ENCODE measurements around the gene FMN2. TPM values are rescaled to one million over a fixed set of nuclear protein-coding genes. Genes with fewer than 3 reads are reported as not detected.

The FMN2 gene
- total RNA-seq, 2 experiments from 2014 or later: not detected

- H3K4me1 ChIP-seq (ENCODE audit: insufficient read depth, low read length): no peaks in the 10 kb centered on the region
- H3K36me3 ChIP-seq (ENCODE audit: insufficient read depth, low read length): no peaks in the 10 kb centered on the region
- peaks cover 0 to 15% of the 10 kb centered on the region in 2 experiments for H3K9me3 ChIP-seq (ENCODE audit: control insufficient read depth in 1 of 2, insufficient read depth in 1 of 2, low read length in 2 of 2)
- DNase-seq (no peak), ATAC-seq (ENCODE audit: poor library complexity) (no peak)
- H3K27me3 ChIP-seq (ENCODE audit: control insufficient read depth in 1 of 2, insufficient read depth in 2 of 2, low read length in 2 of 2): no peaks in the 10 kb centered on the region
- Mint-ChIP-seq H3K4me1 (ENCODE audit: low read depth) (no peaks in the 10 kb centered on the region), H3K9me3 (no peaks in the 10 kb centered on the region), H3K27me3 (no peaks in the 10 kb centered on the region), H3K27ac (no peak overlapping the region), H3K4me3 (no peak overlapping the region), H3K36me3 (ENCODE audit: low read depth) (no peaks in the 10 kb centered on the region)
- ChIA-PET POLR2A (no interaction called here), CTCF (no interaction called here)
- H3K4me3 ChIP-seq (ENCODE audit: low read length): no peak overlapping the region
- H3K27ac ChIP-seq (ENCODE audit: low read depth in 1 of 2, low read length in 2 of 2): no peak overlapping the region
- no peak for TF ChIP-seq CTCF (IDR thresholded peaks at IDR 0.05)
- intact Hi-C loops (cut with DNase I, micrococcal nuclease): no loop called here
These were observed 312.6 kb downstream of the FMN2 start for GRCh38 chr1:240404286-240404685.

- ChIA-PET CTCF (no interaction called here), POLR2A (no interaction called here)
- ATAC-seq (ENCODE audit: poor library complexity) (no peak), DNase-seq (no peak)
- no peaks in the 10 kb centered on the region for H3K27me3 Mint-ChIP-seq
- Histone ChIP-seq H3K27me3 (ENCODE audit: control insufficient read depth in 1 of 2, insufficient read depth in 2 of 2, low read length in 2 of 2) (no peaks in the 10 kb centered on the region), H3K27ac (ENCODE audit: low read depth in 1 of 2, low read length in 2 of 2) (no peak overlapping the region), H3K36me3 (ENCODE audit: insufficient read depth, low read length) (no peaks in the 10 kb centered on the region), H3K4me3 (ENCODE audit: low read length) (no peak overlapping the region), H3K9me3 (ENCODE audit: control insufficient read depth in 1 of 2, insufficient read depth in 1 of 2, low read length in 2 of 2) (peaks cover 0 to 10% of the 10 kb centered on the region in 2 experiments), H3K4me1 (ENCODE audit: insufficient read depth, low read length) (no peaks in the 10 kb centered on the region)
- TF ChIP-seq CTCF (IDR thresholded peaks at IDR 0.05): no peak
- H3K9me3 Mint-ChIP-seq: no peaks in the 10 kb centered on the region
- intact Hi-C loops (cut with DNase I, micrococcal nuclease): no loop called here
- H3K4me1 Mint-ChIP-seq (ENCODE audit: low read depth): no peaks in the 10 kb centered on the region
- no peak overlapping the region for H3K27ac Mint-ChIP-seq
- no peak overlapping the region for H3K4me3 Mint-ChIP-seq
- H3K36me3 Mint-ChIP-seq (ENCODE audit: low read depth): no peaks in the 10 kb centered on the region
These were observed 314.1 kb downstream of the FMN2 start for GRCh38 chr1:240405751-240406150.

- no peaks in the 10 kb centered on the region for H3K27me3 ChIP-seq (ENCODE audit: control insufficient read depth in 1 of 2, insufficient read depth in 2 of 2, low read length in 2 of 2)
- H3K4me3 ChIP-seq (ENCODE audit: low read length): no peak overlapping the region
- Mint-ChIP-seq H3K4me3 (no peak overlapping the region), H3K9me3 (peaks cover 2% of the 10 kb centered on the region), H3K27ac (no peak overlapping the region), H3K36me3 (ENCODE audit: low read depth) (no peaks in the 10 kb centered on the region), H3K27me3 (no peaks in the 10 kb centered on the region), H3K4me1 (ENCODE audit: low read depth) (no peaks in the 10 kb centered on the region)
- peaks cover 0 to 10% of the 10 kb centered on the region in 2 experiments for H3K9me3 ChIP-seq (ENCODE audit: control insufficient read depth in 1 of 2, insufficient read depth in 1 of 2, low read length in 2 of 2)
- no peak for TF ChIP-seq CTCF (IDR thresholded peaks at IDR 0.05)
- no peaks in the 10 kb centered on the region for H3K36me3 ChIP-seq (ENCODE audit: insufficient read depth, low read length)
- H3K27ac ChIP-seq (ENCODE audit: low read depth in 1 of 2, low read length in 2 of 2): no peak overlapping the region
- ChIA-PET POLR2A (no interaction called here), CTCF (no interaction called here)
- no peaks in the 10 kb centered on the region for H3K4me1 ChIP-seq (ENCODE audit: insufficient read depth, low read length)
- DNase-seq (no peak), ATAC-seq (ENCODE audit: poor library complexity) (no peak)
- intact Hi-C loops (cut with DNase I, micrococcal nuclease): no loop called here
These were observed 315.7 kb downstream of the FMN2 start for GRCh38 chr1:240407407-240407806.
